D721Med (cell line): Measurements from ENCODE around the gene SUPT20HL2.

Experiments used
- DNase-seq: peaks from one replicate; pipeline ENCODE4 v3.0.0; 2011; ENCODE audit warnings: low spot score; ENCODE audit not compliant: insufficient read length
- FAIRE-seq: peaks from 2 replicates; lab custom pipeline; 2011; peaks lifted over from hg19 to GRCh38; lab: Jason Lieb, UNC
- CTCF ChIP-seq: IDR thresholded peaks from 2 replicates; pipeline ENCODE4 v1.5.1; 2012; ENCODE audit warnings: mild to moderate bottlenecking, control low read depth; ENCODE audit not compliant: insufficient read depth; ENCODE audit errors: missing control alignments

SUPT20HL2 gene

DNA sequence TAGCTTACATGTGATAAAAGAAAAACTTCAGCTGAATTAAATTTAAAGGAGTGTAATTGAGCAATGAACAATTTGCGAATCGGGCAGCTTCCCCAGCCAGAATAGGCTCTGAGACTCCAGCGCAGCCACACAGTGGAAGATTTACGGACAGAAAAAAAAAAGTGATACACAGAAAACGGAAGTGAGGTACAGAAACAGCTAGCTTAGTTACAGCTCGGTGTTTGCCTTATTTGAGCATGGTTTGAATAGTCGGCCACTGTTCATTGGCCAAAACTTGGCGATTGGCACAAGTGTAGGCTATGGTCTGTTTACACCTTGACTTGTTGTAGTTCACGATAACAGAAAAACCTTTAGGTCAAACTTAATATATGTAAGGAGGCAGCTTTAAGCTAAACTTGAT lies 29.9 kb upstream of the SUPT20HL2 start:
- FAIRE-seq: no peak
- DNase-seq: no peak
- TF ChIP-seq CTCF: no peak

- FAIRE-seq (no peak), DNase-seq (no peak)
- TF ChIP-seq CTCF: no peak
Observed at GRCh38 chrX:24341795-24342194, 27.9 kb upstream of the SUPT20HL2 start.

- DNase-seq (no peak), FAIRE-seq (no peak)
- TF ChIP-seq CTCF: no peak
Observed at GRCh38 chrX:24340501-24340900, 26.6 kb upstream of the SUPT20HL2 start.

DNA sequence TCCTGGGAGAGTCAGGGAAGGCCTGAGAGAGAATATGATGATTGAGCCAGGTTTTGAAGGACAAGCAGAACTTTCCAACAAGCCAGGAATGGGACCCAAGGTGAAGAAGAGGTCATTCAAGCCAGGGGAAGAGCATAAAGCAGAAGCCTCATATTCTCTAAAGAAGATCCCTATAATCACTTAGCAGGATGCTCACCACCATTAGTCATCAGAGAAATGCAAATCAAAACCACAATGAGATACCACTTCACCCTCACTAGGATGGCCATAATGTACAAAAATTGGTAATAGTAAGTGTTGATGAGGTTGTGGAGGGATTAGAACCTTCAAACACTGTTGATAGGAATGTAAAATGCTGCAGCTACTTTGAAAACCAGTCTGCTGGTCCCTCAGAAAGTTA lies 26.0 kb upstream of the SUPT20HL2 start:
- TF ChIP-seq CTCF: no peak
- FAIRE-seq: no peak
- no peak for DNase-seq

- no peak for FAIRE-seq
- no peak for DNase-seq
- TF ChIP-seq CTCF: no peak
Observed at GRCh38 chrX:24335871-24336270, 22.0 kb upstream of the SUPT20HL2 start.

DNA sequence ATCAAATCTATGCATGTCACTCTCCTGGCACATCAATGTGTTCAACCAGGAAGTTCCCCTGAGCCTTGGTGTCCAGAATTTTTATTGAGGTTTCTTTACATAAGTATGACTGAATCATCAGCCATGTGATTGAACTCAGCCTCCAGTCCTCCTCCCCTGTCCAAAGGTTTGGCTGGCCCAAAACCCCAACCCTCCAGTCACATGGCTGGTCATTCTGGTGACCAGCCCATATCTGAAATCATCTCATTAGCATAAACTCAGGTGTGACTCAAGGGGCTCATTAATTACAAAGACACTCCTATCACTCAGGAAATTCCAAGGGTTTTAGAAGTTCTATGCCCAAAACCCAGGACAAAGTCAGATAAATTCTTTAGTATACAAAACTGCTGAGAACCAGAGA lies 20.6 kb upstream of the SUPT20HL2 start:
- no peak for DNase-seq
- no peak for FAIRE-seq
- TF ChIP-seq CTCF: no peak

GRCh38 chrX:24333371-24333770 lies 19.5 kb upstream of the SUPT20HL2 start:
- DNase-seq (no peak), FAIRE-seq (no peak)

More at GRCh38 chrX:24333371-24333770, 19.5 kb upstream of the SUPT20HL2 start:
- no peak for TF ChIP-seq CTCF
